ENCODE data around the gene MIEF1.

DNA sequence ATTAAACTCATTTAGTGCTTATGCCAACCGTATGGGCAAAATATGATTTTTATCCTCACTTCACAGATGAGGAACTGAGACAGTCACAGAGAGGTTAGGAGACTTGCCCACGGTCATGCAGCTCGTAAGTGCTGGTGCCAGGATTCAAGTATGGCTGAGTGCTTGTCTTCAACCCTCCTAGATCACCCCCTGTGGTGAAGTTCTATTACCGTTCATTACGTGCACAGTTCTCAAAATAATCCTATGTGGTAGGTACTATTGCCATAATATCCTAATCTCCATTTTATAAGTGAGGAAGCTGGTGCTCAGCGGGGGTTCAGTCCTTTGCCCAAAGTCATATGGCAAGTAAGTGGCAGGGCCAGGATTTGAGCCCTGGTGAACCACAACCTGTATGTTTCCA lies 1.5 kb downstream of the MIEF1 start:
- TF ChIP-seq, protein P1, sequence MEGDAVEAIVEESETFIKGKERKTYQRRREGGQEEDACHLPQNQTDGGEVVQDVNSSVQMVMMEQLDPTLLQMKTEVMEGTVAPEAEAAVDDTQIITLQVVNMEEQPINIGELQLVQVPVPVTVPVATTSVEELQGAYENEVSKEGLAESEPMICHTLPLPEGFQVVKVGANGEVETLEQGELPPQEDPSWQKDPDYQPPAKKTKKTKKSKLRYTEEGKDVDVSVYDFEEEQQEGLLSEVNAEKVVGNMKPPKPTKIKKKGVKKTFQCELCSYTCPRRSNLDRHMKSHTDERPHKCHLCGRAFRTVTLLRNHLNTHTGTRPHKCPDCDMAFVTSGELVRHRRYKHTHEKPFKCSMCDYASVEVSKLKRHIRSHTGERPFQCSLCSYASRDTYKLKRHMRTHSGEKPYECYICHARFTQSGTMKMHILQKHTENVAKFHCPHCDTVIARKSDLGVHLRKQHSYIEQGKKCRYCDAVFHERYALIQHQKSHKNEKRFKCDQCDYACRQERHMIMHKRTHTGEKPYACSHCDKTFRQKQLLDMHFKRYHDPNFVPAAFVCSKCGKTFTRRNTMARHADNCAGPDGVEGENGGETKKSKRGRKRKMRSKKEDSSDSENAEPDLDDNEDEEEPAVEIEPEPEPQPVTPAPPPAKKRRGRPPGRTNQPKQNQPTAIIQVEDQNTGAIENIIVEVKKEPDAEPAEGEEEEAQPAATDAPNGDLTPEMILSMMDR (IDR thresholded peaks at IDR 0.05), result no peak
- no peak for TF ChIP-seq POLR2A (IDR thresholded peaks at IDR 0.05)
